Fibroblast of villous mesenchyme (primary cell): Measurements from ENCODE around the gene DYNLT1. TPM values are rescaled to one million over a fixed set of nuclear protein-coding genes. Genes with fewer than 3 reads are reported as not detected.

ENCODE experiments used
- DNase-seq: peaks from one replicate; pipeline ENCODE4 v3.0.0-alpha.2; 2010; ENCODE audit warnings: low read depth
- H3K4me3 ChIP-seq: 2 replicates; pipeline ENCODE4 v1.5.1; 2011; ENCODE audit warnings: low read depth, mild to moderate bottlenecking, low read length
- CTCF ChIP-seq: IDR thresholded peaks from 2 replicates; pipeline ENCODE4 v1.5.1; 2012; ENCODE audit warnings: low read depth, mild to moderate bottlenecking, low read length; ENCODE audit not compliant: insufficient read depth
- total RNA-seq: library from RNA; depleted of rRNA; stranded (reverse); fragments of >200 nt; gene quantifications from 2 replicates; pipeline ENCODE4 v1.2.3, GENCODE V29; 2012

The DYNLT1 gene
- total RNA-seq, 1 donor, result 114 TPM

GRCh38 chr6:158626360-158627167 lies 18.0 kb downstream of the DYNLT1 start:
- no peak overlapping the region for H3K4me3 ChIP-seq
- TF ChIP-seq CTCF, result no peak
- no peak for DNase-seq

- TF ChIP-seq CTCF, result no peak
- no peak for DNase-seq
- H3K4me3 ChIP-seq, result no peak overlapping the region
Observed at GRCh38 chr6:158625881-158626305, 18.6 kb downstream of the DYNLT1 start.

- no peak overlapping the region for H3K4me3 ChIP-seq
- no peak for DNase-seq
- no peak for TF ChIP-seq CTCF
Observed at GRCh38 chr6:158624684-158625682, 19.6 kb downstream of the DYNLT1 start.

- TF ChIP-seq CTCF, result no peak
- H3K4me3 ChIP-seq, result peak overlapping the region; percentile 10
- DNase-seq, result no peak
Observed at GRCh38 chr6:158622545-158623190, 21.9 kb downstream of the DYNLT1 start.

GRCh38 chr6:158621694-158622544 lies 22.6 kb downstream of the DYNLT1 start:
- TF ChIP-seq CTCF, result no peak
- no peak for DNase-seq

More at GRCh38 chr6:158621694-158622544, 22.6 kb downstream of the DYNLT1 start:
- H3K4me3 ChIP-seq, result no peak overlapping the region
